ENCODE results near the gene C13orf42.

DNA sequence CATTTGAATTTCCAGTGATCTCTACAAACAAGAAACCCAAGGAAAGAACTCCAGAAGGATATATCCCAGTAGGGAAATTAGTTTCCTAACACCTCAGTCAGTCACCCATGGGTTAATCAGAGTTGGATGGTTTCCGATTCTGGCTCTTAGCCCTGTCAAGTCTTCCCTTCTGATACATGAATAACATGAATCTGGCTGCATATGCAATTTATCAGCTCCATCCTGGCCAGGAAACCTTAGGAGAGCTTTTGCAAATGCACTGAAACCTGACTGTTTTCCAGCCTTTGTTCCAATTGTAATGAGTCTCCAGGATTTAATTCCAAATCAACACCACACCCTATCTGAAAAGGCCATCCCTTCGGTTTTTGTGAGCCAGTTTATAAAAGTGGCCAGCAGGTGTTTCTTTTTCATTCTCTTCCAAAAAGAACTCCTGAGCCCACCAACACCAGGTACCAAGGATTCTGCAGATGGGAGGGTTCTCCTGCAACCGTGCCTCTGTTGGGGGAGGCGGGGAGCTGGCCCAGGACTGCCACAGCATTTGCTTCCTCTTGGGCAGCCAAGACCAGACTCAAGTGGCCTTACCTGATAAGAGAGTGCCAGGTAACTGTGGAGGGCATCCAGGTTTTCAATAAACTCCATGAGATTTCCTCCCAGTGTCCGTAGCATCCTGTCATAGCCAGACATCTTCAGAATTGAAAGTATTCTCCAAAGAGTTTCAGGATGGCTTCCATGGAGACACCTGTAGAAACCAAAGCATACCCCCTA is 77.5 kb downstream of the C13orf42 start:
- TF ChIP-seq POLR2AphosphoS5 (IDR thresholded peaks at IDR 0.05; ENCODE audit: borderline replicate concordance, low read depth, low read length) (no peak), EZH2 (IDR thresholded peaks at IDR 0.05) (no peak), FOXP2 (optimal IDR thresholded peaks at IDR 0.05; ENCODE audit: control extremely low read depth, extremely low read length, insufficient read depth) (no peak)

All from SK-N-MC (cell line).